ENCODE measurements around the gene GMCL2.

GRCh38 chr5:178234750-178235587 is 47.8 kb upstream of the GMCL2 start:
- peak; percentile 87 for TF ChIP-seq CTCF (conservative IDR thresholded peaks at IDR 0.05)
- TF ChIP-seq ZFX (IDR thresholded peaks at IDR 0.05): no peak

All from C4-2B (cell line).